ENCODE data around the gene LPP. TPM values are rescaled to one million over a fixed set of nuclear protein-coding genes. Genes with fewer than 3 reads are reported as not detected.

LPP gene
- total and polyA plus RNA-seq, 2 of the 13 experiments (the other 11 are each of a cell fraction or from before 2014, with no cell fraction given) = 19.2 to 29.9 TPM

GRCh38 chr3:188487652-188488051, 333.7 kb downstream of the LPP start:
- FAIRE-seq (no peak), ATAC-seq (no peak)
- TF ChIP-seq IRX3 (CRISPR knock-in tag; IDR thresholded peaks at IDR 0.05; ENCODE audit: borderline replicate concordance, low read depth) (no peak), ZNF615 (CRISPR knock-in tag; IDR thresholded peaks at IDR 0.05; ENCODE audit: borderline replicate concordance) (no peak), ZNF572 (CRISPR knock-in tag; IDR thresholded peaks at IDR 0.05) (no peak), NR2F1 (CRISPR knock-in tag; IDR thresholded peaks at IDR 0.05) (no peak), ZNF121 (CRISPR knock-in tag; IDR thresholded peaks at IDR 0.05) (no peak), ATF2 (CRISPR knock-in tag; IDR thresholded peaks at IDR 0.05) (no peak), NR2F6 (IDR thresholded peaks at IDR 0.05) (no peak), NR2F6 (CRISPR knock-in tag; IDR thresholded peaks at IDR 0.05) (no peak), ZSCAN20 (CRISPR knock-in tag; IDR thresholded peaks at IDR 0.05; ENCODE audit: borderline replicate concordance) (no peak), ZNF646 (CRISPR knock-in tag; IDR thresholded peaks at IDR 0.05) (no peak), AGO2 (optimal IDR thresholded peaks at IDR 0.05; ENCODE audit: low read depth, low read length) (no peak), DZIP1 (CRISPR knock-in tag; IDR thresholded peaks at IDR 0.05) (no peak)

More at GRCh38 chr3:188487652-188488051, 333.7 kb downstream of the LPP start:
- Histone ChIP-seq H3K79me2 (ENCODE audit: insufficient read depth, low read length) (no peaks in the 10 kb centered on the region), H3K36me3 (replicated peaks in 1 of 2; ENCODE audit: control insufficient read depth in 1 of 2, insufficient read depth in 2 of 2, low read length in 2 of 2) (peaks cover 5 to 20% of the 10 kb centered on the region in 2 experiments), H2AFZ (ENCODE audit: low read length) (no peak overlapping the region), H3K4me1 (ENCODE audit: insufficient read depth, low read length) (no peaks in the 10 kb centered on the region), H3K27me3 (ENCODE audit: control insufficient read depth in 1 of 2, insufficient read depth in 2 of 2, low read length in 2 of 2) (no peaks in the 10 kb centered on the region), H3K4me3 (replicated peaks in 1 of 3; ENCODE audit: insufficient read depth in 1 of 3, low read depth in 2 of 3, low read length in 3 of 3) (no peak overlapping the region), H3K9me3 (ENCODE audit: low read length) (no peaks in the 10 kb centered on the region), H3K4me2 (ENCODE audit: low read depth, low read length) (no peak overlapping the region), H4K20me1 (ENCODE audit: insufficient read depth, low read length) (no peaks in the 10 kb centered on the region), H3K27ac (ENCODE audit: extremely low read length, insufficient read depth, low read length) (no peak overlapping the region), H3K9ac (ENCODE audit: insufficient read depth, low read depth, low read length) (no peak overlapping the region)
- 98% methylated on average over 5 of the region's 5 CpGs for WGBS (ENCODE audit: low lambda C conversion rate)
- CTCF ChIA-PET (ENCODE audit: low intra/inter-chr PET ratio, low total read pairs) = no interaction called here
- BruUV-seq (replicated peaks) = no TSS peak
- POLR2A ChIA-PET = no interaction called here
- no peak for DNase-seq (ENCODE audit: low spot score)
- in situ Hi-C loops (cut with HindIII; ENCODE audit: extremely low pct_ligation_motif_present, low pct_unique_long_range_greater_than_20kb) = no loop called here
- intact Hi-C loops (cut with micrococcal nuclease; ENCODE audit: unreplicated experiment) = no loop called here
